ENCODE results near the gene AKR1C1.
"Not testable (repeated sequence)": the region's sequence is repeated elsewhere in the genome, so short reads cannot be mapped to it uniquely, and the experiment has no call there.

Gene AKR1C1

DNA sequence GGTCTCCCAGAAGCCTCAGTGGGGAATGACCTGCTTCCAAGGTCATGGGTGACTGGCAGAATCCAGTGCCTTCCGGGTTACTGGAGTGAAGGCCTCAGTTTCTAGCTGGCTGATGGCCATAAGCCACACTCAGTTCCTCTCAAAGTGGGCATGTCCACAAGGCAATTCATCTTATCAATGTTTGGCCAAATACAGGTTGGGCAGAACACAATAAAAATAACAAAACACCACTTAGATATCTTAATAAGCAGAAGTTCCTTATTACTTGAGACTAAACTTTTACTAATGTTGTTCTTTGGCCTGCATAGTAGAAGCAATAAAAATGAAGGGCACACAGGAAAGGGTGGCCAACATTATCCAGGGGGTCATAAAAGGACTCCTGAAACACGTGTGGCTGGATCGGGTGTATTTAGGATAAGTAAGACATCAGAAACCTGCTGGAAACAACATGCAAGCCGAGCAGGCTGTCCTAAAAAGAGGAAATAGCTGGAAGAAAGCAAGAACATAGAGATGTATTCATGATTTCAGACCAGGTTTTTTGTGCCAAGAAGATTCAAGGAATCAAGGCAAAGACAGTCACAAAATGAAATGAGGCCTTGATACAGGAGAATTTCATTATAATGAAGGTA is 60.1 kb downstream of the AKR1C1 start:
- no peak overlapping the region for H3K4me3 ChIP-seq (ENCODE audit: low read length)
- TF ChIP-seq ZNF274 (IDR thresholded peaks at IDR 0.05; ENCODE audit: low read depth, low read length), result no peak

DNA sequence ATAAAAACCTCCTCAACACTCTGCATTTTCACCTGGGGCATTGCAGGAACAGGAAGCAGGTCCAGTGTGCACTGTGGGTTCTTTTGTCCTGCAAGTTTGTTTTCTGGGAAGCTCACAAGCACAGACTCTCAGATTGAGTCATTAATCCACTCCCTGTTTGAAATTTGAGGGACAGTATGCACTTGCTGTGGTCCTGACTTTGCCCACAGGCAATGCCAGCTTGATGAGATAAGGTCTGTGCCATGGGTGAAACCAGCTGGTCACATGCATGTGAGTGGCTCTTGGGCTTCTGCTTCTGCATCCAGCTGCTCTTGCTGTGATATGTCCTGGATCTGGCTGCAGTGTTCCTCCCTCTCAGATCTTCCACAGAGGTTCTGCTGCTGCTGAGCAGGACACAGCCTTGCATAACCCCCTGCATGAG is 62.3 kb downstream of the AKR1C1 start:
- H3K4me3 ChIP-seq (ENCODE audit: low read length), result not testable (repeated sequence)

GRCh38 chr10:5030989-5031388 is 67.8 kb downstream of the AKR1C1 start:
- no peak overlapping the region for H3K4me3 ChIP-seq (ENCODE audit: low read length)
- TF ChIP-seq ZNF274 (IDR thresholded peaks at IDR 0.05; ENCODE audit: low read depth, low read length), result no peak

GRCh38 chr10:5031588-5031987 is 68.4 kb downstream of the AKR1C1 start:
- H3K4me3 ChIP-seq (ENCODE audit: low read length), result not testable (repeated sequence)

- not testable (repeated sequence) for H3K4me3 ChIP-seq (ENCODE audit: low read length)
Measured at GRCh38 chr10:5032444-5032843, 69.2 kb downstream of the AKR1C1 start.
